ENCODE data around the gene ME2.
"Not testable (repeated sequence)": the region's sequence is repeated elsewhere in the genome, so short reads cannot be mapped to it uniquely, and the experiment has no call there.

The ME2 gene

GRCh38 chr18:50878345-50879301 lies at the start of gene ME2:
TSS of gene ME2 (plus strand) at chr18:50879118. CDS start at chr18:50895821, 16,703 bp downstream.
- DNase-seq = peak; percentile 89

GRCh38 chr18:50829644-50830043 lies 49.3 kb upstream of the ME2 start:
- no peak for DNase-seq

DNA sequence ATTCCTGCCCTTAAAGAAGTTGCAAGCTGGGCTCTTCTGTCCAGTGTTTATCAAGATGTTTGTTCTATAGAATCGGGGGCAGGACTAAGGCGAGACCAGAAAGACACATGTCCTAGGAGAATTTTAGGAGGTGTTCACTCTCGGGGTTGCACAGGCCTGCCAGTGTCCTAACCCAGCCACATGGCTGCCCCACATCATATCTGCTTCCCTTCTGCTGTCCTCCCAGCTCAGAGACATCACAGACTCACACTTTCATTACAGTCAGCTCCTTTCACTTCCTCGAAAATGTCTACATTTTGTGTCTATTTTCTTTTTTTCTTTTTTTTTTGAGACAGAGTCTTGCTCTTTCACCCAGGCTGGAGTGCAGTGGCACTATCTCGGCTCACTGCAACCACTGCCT lies 48.4 kb upstream of the ME2 start:
- no peak for DNase-seq

- DNase-seq = no peak
These were observed 46.2 kb upstream of the ME2 start for GRCh38 chr18:50832754-50833153.

DNA sequence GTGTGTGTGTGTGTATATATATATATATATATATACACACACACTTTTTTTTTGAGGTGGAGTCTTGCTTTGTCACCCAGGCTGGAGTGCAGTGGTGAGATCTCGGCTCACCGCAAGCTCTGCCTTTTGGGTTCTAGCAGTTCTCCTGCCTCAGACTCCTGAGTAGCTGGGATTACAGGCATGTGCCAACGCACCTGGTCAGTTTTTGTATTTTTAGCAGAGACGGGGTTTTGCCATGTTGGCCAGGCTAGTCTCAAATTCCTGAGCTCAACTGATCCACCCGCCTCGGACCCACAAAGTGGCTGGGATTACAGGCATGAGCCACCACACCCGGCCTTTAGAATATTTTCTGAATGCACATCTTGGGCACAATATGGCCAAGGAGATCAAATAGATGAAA lies 45.4 kb upstream of the ME2 start:
- not testable (repeated sequence) for DNase-seq

GRCh38 chr18:50836521-50836957 lies 42.4 kb upstream of the ME2 start:
- DNase-seq = no peak

- no peak for DNase-seq
These were observed 39.6 kb upstream of the ME2 start for GRCh38 chr18:50839341-50839740.

GRCh38 chr18:50839996-50840395 lies 38.9 kb upstream of the ME2 start:
- no peak for DNase-seq

GRCh38 chr18:50842846-50843245 lies 36.1 kb upstream of the ME2 start:
- no peak for DNase-seq

- no peak for DNase-seq
These were observed 34.4 kb upstream of the ME2 start for GRCh38 chr18:50844554-50844953.

DNA sequence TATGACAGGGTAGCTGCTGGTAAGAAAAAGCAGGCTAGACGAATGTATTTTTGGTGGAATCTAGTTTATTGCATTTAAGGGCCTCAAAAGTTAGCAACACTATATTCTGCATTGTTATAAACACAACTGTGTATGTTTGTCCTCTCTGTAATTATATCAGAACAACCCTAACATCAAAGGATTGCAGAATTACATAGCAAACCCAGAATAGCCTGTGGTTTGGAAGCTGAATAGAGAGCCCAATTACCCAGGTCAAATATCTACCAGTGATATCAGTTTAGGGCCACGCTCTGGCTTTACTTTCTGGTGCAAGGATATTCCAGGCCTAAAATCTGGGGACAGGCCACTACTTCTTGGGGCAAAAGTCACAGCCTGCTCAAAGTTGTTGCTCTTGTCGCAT lies 34.0 kb upstream of the ME2 start:
- DNase-seq = no peak

- DNase-seq = no peak
These were observed 31.7 kb upstream of the ME2 start for GRCh38 chr18:50847192-50847591.

- DNase-seq = no peak
These were observed 30.8 kb upstream of the ME2 start for GRCh38 chr18:50848061-50848551.

GRCh38 chr18:50848991-50849390 lies 29.9 kb upstream of the ME2 start:
- no peak for DNase-seq

DNA sequence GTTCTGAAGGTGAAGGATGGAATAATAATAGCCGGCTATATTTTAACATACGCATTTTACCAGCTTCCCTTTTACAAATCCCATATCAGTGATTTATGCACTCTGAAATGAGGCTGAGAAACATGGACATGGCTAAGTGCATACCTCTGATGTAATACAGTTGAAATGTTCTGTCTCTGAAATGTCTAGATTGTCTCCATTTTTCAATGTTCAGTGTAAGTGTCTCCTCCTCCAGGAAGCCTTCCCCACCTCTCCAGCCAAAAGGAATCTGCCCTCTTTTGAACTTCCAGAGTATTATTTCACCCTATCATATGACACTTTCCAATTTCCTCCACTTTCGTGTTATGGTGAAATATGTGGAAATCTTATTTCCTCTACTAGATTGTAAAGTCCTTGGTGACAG lies 29.5 kb upstream of the ME2 start:
- no peak for DNase-seq

- DNase-seq = no peak
These were observed 28.4 kb upstream of the ME2 start for GRCh38 chr18:50850307-50851065.

DNA sequence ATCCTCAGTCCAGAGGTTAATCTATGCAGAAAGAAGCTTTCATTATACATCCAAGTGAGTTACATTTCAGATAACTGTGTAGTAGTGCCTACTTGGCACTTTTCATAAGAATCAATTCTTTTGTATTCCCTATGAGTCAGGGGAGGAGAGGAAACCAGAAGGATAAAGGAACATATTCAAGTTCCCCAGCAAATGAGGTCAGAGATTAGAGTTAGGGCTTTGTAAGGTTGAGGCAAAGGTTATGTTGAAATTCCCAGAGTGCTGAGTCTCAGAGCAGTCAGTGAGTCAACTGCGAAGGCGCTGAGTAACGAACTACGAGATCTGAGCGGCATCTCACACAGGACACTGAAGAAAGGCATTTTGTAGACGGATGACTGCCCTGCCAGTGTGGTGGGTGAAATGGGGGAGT lies 25.1 kb upstream of the ME2 start:
- DNase-seq = no peak

GRCh38 chr18:50855976-50856757 lies 22.8 kb upstream of the ME2 start:
- no peak for DNase-seq

DNA sequence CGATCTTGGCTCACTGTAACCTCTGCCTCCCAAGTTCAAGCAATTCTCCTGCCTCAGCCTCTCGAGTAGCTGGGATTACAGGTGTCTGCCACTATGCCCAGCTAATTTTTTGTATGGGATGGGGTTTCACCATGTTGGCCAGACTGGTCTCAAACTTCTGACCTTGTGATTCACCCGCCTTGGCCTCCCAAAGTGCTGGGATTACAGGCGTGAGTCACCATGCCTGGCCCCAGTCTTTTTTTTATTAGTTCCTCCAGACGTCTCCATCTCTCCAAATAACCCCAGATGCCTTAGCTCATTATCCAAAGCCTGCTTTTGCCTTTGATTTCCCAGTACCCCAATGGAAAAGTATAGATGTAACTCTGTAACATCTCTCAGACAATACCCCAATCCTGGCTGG lies 21.8 kb upstream of the ME2 start:
- DNase-seq = not testable (repeated sequence)

DNA sequence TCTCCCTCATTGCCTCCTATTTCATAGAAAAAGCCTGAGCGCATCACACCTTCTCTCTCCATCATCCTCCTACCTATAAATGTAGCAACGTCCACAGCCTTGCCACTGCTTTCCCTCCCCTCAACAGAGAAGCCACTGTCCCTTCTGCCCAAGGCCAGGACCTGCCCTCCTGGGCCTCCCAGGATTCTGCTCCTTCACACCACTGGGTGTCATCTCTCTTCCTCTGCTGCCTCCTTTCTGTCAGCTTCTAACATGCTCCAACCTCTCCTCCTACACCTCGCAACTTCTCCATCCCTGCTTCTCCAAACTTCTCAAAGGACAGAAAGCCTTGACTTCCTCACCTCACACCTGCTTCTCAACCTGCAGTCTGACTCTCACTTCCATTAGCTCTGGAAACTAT lies 21.2 kb upstream of the ME2 start:
- no peak for DNase-seq

- no peak for DNase-seq
These were observed 18.9 kb upstream of the ME2 start for GRCh38 chr18:50859793-50860555.

GRCh38 chr18:50861617-50862016 lies 17.3 kb upstream of the ME2 start:
- no peak for DNase-seq

Measured in KG1 (cell line).